Ishikawa (cell line): ENCODE measurements around the gene FARS2.
A peak's percentile ranks its signal among the peaks of the same experiment; 100 is the strongest.

Experiments used
- CEBPB ChIP-seq: IDR thresholded peaks from 2 replicates; pipeline ENCODE4 v1.6.1; 2012
- CREB1 ChIP-seq: IDR thresholded peaks from 2 replicates; pipeline ENCODE4 v1.6.1; 2012; ENCODE audit warnings: low read depth
- EGR1 ChIP-seq: IDR thresholded peaks from 2 replicates; pipeline ENCODE4 v1.6.1; 2012
- EP300 ChIP-seq: IDR thresholded peaks from 2 replicates; pipeline ENCODE4 v1.6.1; 2012; ENCODE audit warnings: borderline replicate concordance
- FOXM1 ChIP-seq: IDR thresholded peaks from 2 replicates; pipeline ENCODE4 v1.6.1; 2012; ENCODE audit warnings: low read depth, borderline replicate concordance
- MAX ChIP-seq: IDR thresholded peaks from 2 replicates; pipeline ENCODE4 v1.6.1; 2012
- NFIC ChIP-seq: IDR thresholded peaks from 2 replicates; pipeline ENCODE4 v1.6.1; 2012
- RAD21 ChIP-seq: IDR thresholded peaks from 2 replicates; pipeline ENCODE4 v1.6.1; 2012; ENCODE audit warnings: low read depth
- REST ChIP-seq: IDR thresholded peaks from 2 replicates; pipeline ENCODE4 v1.6.1; 2012; ENCODE audit warnings: low read depth, mild to moderate bottlenecking
- TAF1 ChIP-seq: IDR thresholded peaks from 2 replicates; pipeline ENCODE4 v1.6.1; 2012; ENCODE audit warnings: low read depth, mild to moderate bottlenecking
- TCF12 ChIP-seq: IDR thresholded peaks from 2 replicates; pipeline ENCODE4 v1.6.1; 2012; ENCODE audit warnings: low read depth
- TEAD4 ChIP-seq: IDR thresholded peaks from 2 replicates; pipeline ENCODE4 v1.6.1; 2012
- USF1 ChIP-seq: IDR thresholded peaks from 2 replicates; pipeline ENCODE4 v1.6.1; 2012
- YY1 ChIP-seq: IDR thresholded peaks from 2 replicates; pipeline ENCODE4 v1.6.1; 2012; ENCODE audit warnings: low read depth
- ZBTB7A ChIP-seq: IDR thresholded peaks from 2 replicates; pipeline ENCODE4 v1.6.1; 2012; ENCODE audit warnings: low read depth

Gene FARS2

GRCh38 chr6:5260661-5261544, at the start of gene FARS2, which contains the start of gene LYRM4:
Gene FARS2, plus strand, starts transcription at chr6:5261513.
Gene LYRM4, minus strand, starts transcription at chr6:5260950. Its CDS starts 217 bp downstream, at chr6:5260733.
- no peak for TF ChIP-seq CREB1
- TF ChIP-seq MAX: peak; percentile 76
- no peak; the same call in 1 of the 2 replicates for TF ChIP-seq EP300
- no peak for TF ChIP-seq RAD21
- no peak for TF ChIP-seq CEBPB
- no peak for TF ChIP-seq ZBTB7A
- TF ChIP-seq NFIC: no peak
- 0 out of 2 replicates have a peak, but pooled peaks have one; percentile 40 for TF ChIP-seq FOXM1
- peak; percentile 51; the same call in 1 of the 2 replicates for TF ChIP-seq EGR1
- no peak for TF ChIP-seq TEAD4
- peak; percentile 77 for TF ChIP-seq TAF1
- TF ChIP-seq YY1: peak; percentile 98
- TF ChIP-seq REST: no peak
- TF ChIP-seq USF1: no peak
- peak; percentile 40; the same call in 1 of the 2 replicates for TF ChIP-seq TCF12

- no peak for TF ChIP-seq CREB1
- TF ChIP-seq RAD21: no peak
- TF ChIP-seq YY1: no peak
- no peak for TF ChIP-seq NFIC
- TF ChIP-seq REST: no peak
- no peak for TF ChIP-seq TAF1
- no peak for TF ChIP-seq EP300
- no peak for TF ChIP-seq EGR1
- TF ChIP-seq TEAD4: no peak
- no peak for TF ChIP-seq ZBTB7A
- no peak for TF ChIP-seq TCF12
- TF ChIP-seq MAX: no peak
- no peak for TF ChIP-seq CEBPB
- no peak for TF ChIP-seq USF1
- TF ChIP-seq FOXM1: no peak
These were observed 47.5 kb upstream of the FARS2 start for GRCh38 chr6:5213836-5214235.

GRCh38 chr6:5214570-5215052, 46.7 kb upstream of the FARS2 start:
- no peak for TF ChIP-seq REST
- TF ChIP-seq RAD21: peak; percentile 83

- no peak for TF ChIP-seq NFIC
- TF ChIP-seq TCF12: no peak
- TF ChIP-seq EGR1: no peak
- no peak for TF ChIP-seq USF1
- TF ChIP-seq FOXM1: no peak
- no peak for TF ChIP-seq REST
- no peak for TF ChIP-seq RAD21
- no peak for TF ChIP-seq CREB1
- TF ChIP-seq YY1: no peak
- TF ChIP-seq TEAD4: no peak
- no peak for TF ChIP-seq EP300
- TF ChIP-seq ZBTB7A: no peak
- TF ChIP-seq TAF1: no peak
- TF ChIP-seq MAX: no peak
- TF ChIP-seq CEBPB: no peak
These were observed 46.2 kb upstream of the FARS2 start for GRCh38 chr6:5215159-5215558.
